PC-3 (cell line): Measurements from ENCODE around the gene CNTRL. TPM values are rescaled to one million over a fixed set of nuclear protein-coding genes. Genes with fewer than 3 reads are reported as not detected.
A peak's percentile ranks its signal among the peaks of the same experiment; 100 is the strongest.

Experiments used
- ATAC-seq: fragments of 200-7000 bp; cut with Tn5 transposase; 2 replicates; pipeline ENCODE4 v1.9.1; 2020; ENCODE audit warnings: mild to moderate bottlenecking, moderate library complexity
- BruUV-seq: library from RNA; stranded (reverse); fragments of 400-500 nt; replicated peaks from 2 replicates; lab custom pipeline; 2021; lab: Mats Ljungman, UMichigan
- CTCF ChIA-PET: fragments of 300-600 bp; sonication (Branson Sonifier 250); formaldehyde crosslinking; loops from one replicate; lab custom pipeline; 2022; ENCODE audit warnings: antibody characterized with exemption; lab: Charles Lee
- POLR2A ChIA-PET: fragments of 300-600 bp; sonication (Branson Sonifier 250); formaldehyde crosslinking; loops from one replicate; lab custom pipeline; 2022; ENCODE audit warnings: antibody characterized with exemption; ENCODE audit not compliant: unreplicated experiment; lab: Charles Lee
- DNase-seq: peaks from one replicate; pipeline ENCODE4 v3.0.0-alpha.2; 2015
- H2AFZ ChIP-seq: fragments of 300-600 bp; sonication (generic); 2 replicates; pipeline ENCODE4 v1.6.0; 2016; ENCODE audit warnings: antibody characterized with exemption, low read length
- H3F3A ChIP-seq: fragments of 300-600 bp; sonication (generic); one replicate; pipeline ENCODE4 v1.6.0; 2017; ENCODE audit warnings: antibody characterized with exemption, low read length, control low read depth, mild to moderate bottlenecking; ENCODE audit not compliant: unreplicated experiment
- H3K27ac ChIP-seq: fragments of 300-600 bp; sonication (generic); 2 replicates; pipeline ENCODE4 v1.5.1; 2016; ENCODE audit warnings: mild to moderate bottlenecking, low read length
- H3K27me3 ChIP-seq: fragments of 300-600 bp; sonication (generic); 2 replicates; pipeline ENCODE4 v1.6.1; 2016; ENCODE audit warnings: low read length, mixed read lengths
- H3K36me3 ChIP-seq: fragments of 300-600 bp; sonication (generic); 2 replicates; pipeline ENCODE4 v1.6.1; 2016; ENCODE audit warnings: low read depth, mixed run types, low read length, mixed read lengths
- H3K4me1 ChIP-seq: fragments of 300-600 bp; sonication (generic); 2 replicates; pipeline ENCODE4 v1.5.1; 2016; ENCODE audit warnings: low read length; ENCODE audit not compliant: insufficient read depth
- H3K4me2 ChIP-seq: fragments of 300-600 bp; sonication (generic); 2 replicates; pipeline ENCODE4 v1.6.0; 2016; ENCODE audit warnings: low read length
- H3K4me3 ChIP-seq: fragments of 300-600 bp; sonication (generic); 2 replicates; pipeline ENCODE4 v1.5.1; 2016; ENCODE audit warnings: mild to moderate bottlenecking, low read length, mixed read lengths
- H3K79me2 ChIP-seq: fragments of 300-600 bp; sonication (generic); 2 replicates; pipeline ENCODE4 v1.6.1; 2017; ENCODE audit warnings: low read length, mixed read lengths
- H3K9ac ChIP-seq: fragments of 300-600 bp; sonication (generic); 2 replicates; pipeline ENCODE4 v1.6.0; 2016; ENCODE audit warnings: mild to moderate bottlenecking, low read length
- H3K9me2 ChIP-seq: fragments of 300-600 bp; sonication (generic); replicated peaks from 2 replicates; pipeline ENCODE4 v1.6.1; 2016; ENCODE audit warnings: mixed run types, low read length, mixed read lengths
- H3K9me3 ChIP-seq: fragments of 300-600 bp; sonication (generic); 2 replicates; pipeline ENCODE4 v1.6.1; 2016; ENCODE audit warnings: low read length, mixed read lengths
- H4K20me1 ChIP-seq: fragments of 300-600 bp; sonication (generic); 2 replicates; pipeline ENCODE4 v1.6.1; 2016; ENCODE audit warnings: low read length, mixed read lengths
- CTCF ChIP-seq: fragments of 300-600 bp; sonication (generic); conservative IDR thresholded peaks from 2 replicates; pipeline ENCODE4 v1.5.1; 2017; ENCODE audit warnings: antibody characterized with exemption, low read depth, mild to moderate bottlenecking, low read length
- EZH2 ChIP-seq: fragments of 300-600 bp; sonication (generic); IDR thresholded peaks from one replicate; pipeline ENCODE4 v1.6.1; 2017; ENCODE audit warnings: antibody characterized with exemption, mild to moderate bottlenecking, low read length; ENCODE audit not compliant: unreplicated experiment
- EZH2phosphoT487 ChIP-seq: fragments of 300-600 bp; sonication (generic); IDR thresholded peaks from 2 replicates; pipeline ENCODE4 v1.6.1; 2018; ENCODE audit warnings: mild to moderate bottlenecking, antibody characterized with exemption, low read length, borderline replicate concordance
- intact Hi-C: fragments of 100-400 bp; cut with micrococcal nuclease; formaldehyde crosslinking; loops from 2 replicates; pipeline ENCODE4 v1.9.0; 2023
- total RNA-seq: library from RNA; depleted of rRNA; stranded (reverse); fragments of >200 nt; gene quantifications from 2 replicates; pipeline ENCODE4 v1.2.3, GENCODE V29; 2014

CNTRL gene
- total RNA-seq, 1 experiment from 2014 or later = 6.0 TPM

DNA sequence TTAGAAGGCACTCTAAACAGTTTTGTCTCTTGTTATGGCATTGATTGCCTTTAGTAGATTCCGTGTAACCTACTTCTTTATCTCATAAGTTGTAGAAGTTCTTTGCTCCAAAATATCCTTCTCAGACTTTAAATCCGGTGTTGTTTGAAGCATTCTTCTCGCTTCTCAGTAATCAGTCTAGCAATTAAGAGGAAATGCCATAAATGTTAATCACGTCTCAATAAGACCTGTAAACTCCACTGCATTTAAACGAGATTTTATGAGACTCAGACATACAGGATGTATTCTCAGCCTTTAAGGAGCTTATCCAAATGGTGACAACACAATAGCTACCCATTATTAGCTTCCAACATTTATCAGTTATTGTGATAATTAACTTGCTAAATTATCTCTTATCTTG lies 16.9 kb upstream of the CNTRL start:
- ATAC-seq (no peak), DNase-seq (no peak)
- Histone ChIP-seq H3K27me3 (no peaks in the 10 kb centered on the region), H3F3A (no peaks in the 10 kb centered on the region), H4K20me1 (no peaks in the 10 kb centered on the region), H3K4me2 (no peak overlapping the region), H3K36me3 (no peaks in the 10 kb centered on the region), H3K79me2 (no peaks in the 10 kb centered on the region), H3K4me1 (no peaks in the 10 kb centered on the region), H3K4me3 (no peak overlapping the region), H3K9ac (no peak overlapping the region), H3K9me2 (no peaks in the 10 kb centered on the region), H3K27ac (no peak overlapping the region), H2AFZ (no peak overlapping the region), H3K9me3 (no peaks in the 10 kb centered on the region)
- ChIA-PET POLR2A (no interaction called here), CTCF (interaction anchor here (1.5 kb wide), 1 partner anchor 72 kb away, joined by 4 read pairs; no protein-coding TSS in a partner anchor)
- intact Hi-C loops = no loop called here
- TF ChIP-seq EZH2 = no peak
- BruUV-seq = no TSS peak

DNA sequence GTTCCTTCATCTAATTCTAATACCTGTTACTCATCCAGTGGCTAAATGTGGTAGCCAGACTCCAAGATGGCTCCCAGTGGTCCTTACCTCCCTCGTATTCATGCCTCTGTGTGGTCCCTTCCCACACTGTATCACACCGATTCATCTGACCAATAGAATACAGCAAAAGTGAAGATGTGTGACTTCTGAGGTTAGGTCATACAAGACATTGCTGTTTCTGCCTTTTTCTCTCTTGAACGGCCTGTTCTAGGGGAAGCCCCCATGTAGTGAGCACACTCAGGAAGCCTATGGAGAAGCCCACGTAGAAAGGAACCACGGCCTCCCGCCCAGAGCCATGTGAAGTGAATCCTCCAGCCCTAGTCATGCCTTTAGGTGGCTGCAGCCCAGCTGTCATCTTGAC lies 15.2 kb upstream of the CNTRL start:
- DNase-seq (no peak), ATAC-seq (no peak)
- no peak overlapping the region for H2AFZ ChIP-seq
- H3K27me3 ChIP-seq = no peaks in the 10 kb centered on the region
- H3K4me2 ChIP-seq = no peak overlapping the region
- H3K4me1 ChIP-seq = no peaks in the 10 kb centered on the region
- POLR2A ChIA-PET = no interaction called here
- no TSS peak for BruUV-seq
- no peaks in the 10 kb centered on the region for H3K79me2 ChIP-seq
- intact Hi-C loops = no loop called here
- TF ChIP-seq CTCF = no peak
- no peak for TF ChIP-seq EZH2phosphoT487
- no peak for TF ChIP-seq EZH2
- no peaks in the 10 kb centered on the region for H3K36me3 ChIP-seq
- CTCF ChIA-PET = interaction anchor here (0.9 to 1.5 kb wide), 8 partner anchors 9 to 78 kb away, joined by 3 to 18 read pairs (median 4); no protein-coding TSS in a partner anchor
- no peaks in the 10 kb centered on the region for H3K9me3 ChIP-seq
- H3K9ac ChIP-seq = no peak overlapping the region
- no peak overlapping the region for H3K27ac ChIP-seq
- H3K4me3 ChIP-seq = no peak overlapping the region
- H3F3A ChIP-seq = no peaks in the 10 kb centered on the region
- H4K20me1 ChIP-seq = no peaks in the 10 kb centered on the region
- no peaks in the 10 kb centered on the region for H3K9me2 ChIP-seq

DNA sequence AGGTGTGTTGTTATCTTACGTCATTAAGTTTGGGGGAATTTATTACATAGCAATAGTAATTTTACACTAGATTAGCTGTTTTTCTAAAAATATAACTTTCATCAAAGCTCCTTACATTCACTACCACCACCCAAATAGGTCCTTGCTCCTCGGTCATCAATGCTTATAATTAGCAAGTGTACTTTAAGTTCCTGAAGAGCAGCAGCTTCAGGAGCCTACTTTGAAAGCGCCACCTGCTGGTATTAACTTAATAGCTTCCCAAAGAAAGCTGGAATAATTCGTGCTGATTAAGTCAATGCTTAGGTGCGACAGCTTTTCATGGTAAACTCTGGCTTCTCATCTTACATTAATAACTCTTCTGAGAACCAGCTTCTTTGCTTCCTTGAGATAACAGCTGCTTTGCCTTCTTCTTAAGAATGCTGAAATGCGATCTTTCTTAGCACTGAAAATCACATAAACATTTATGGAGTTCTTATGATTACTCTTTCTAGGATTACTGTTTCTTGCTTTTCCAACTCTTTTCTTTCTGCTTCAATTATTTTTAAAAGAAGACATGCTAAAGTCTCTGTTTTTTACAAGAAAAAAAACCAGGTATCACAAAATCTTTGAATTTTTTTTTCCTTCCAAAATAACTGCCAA lies 14.6 kb upstream of the CNTRL start:
- ATAC-seq (peak; percentile 67), DNase-seq (peak; percentile 81)
- intact Hi-C loops = loop anchor here (1.0 to 2.0 kb wide), 2 partner anchors 25 to 75 kb away; no protein-coding TSS in a partner anchor
- no TSS peak for BruUV-seq
- Histone ChIP-seq H3K36me3 (no peaks in the 10 kb centered on the region), H3K27ac (no peak overlapping the region), H3K27me3 (no peaks in the 10 kb centered on the region), H2AFZ (peak overlapping the region; percentile 73), H4K20me1 (no peaks in the 10 kb centered on the region), H3K9me2 (no peaks in the 10 kb centered on the region), H3K4me3 (no peak overlapping the region), H3F3A (no peaks in the 10 kb centered on the region), H3K9me3 (no peaks in the 10 kb centered on the region), H3K79me2 (no peaks in the 10 kb centered on the region), H3K4me1 (no peaks in the 10 kb centered on the region), H3K9ac (no peak overlapping the region), H3K4me2 (peak overlapping the region; percentile 60; the same call in 1 of the 2 replicates)
- TF ChIP-seq CTCF = peak; percentile 78
- TF ChIP-seq EZH2phosphoT487 = no peak
- ChIA-PET CTCF (interaction anchor here (0.6 to 1.3 kb wide), 9 partner anchors 8 to 78 kb away, joined by 3 to 18 read pairs (median 5); no protein-coding TSS in a partner anchor), POLR2A (no interaction called here)
